ENCODE data around the gene OXCT1. TPM values are rescaled to one million over a fixed set of nuclear protein-coding genes. Genes with fewer than 3 reads are reported as not detected.

The OXCT1 gene
- total and polyA plus RNA-seq, 2 of the 4 experiments (the other 2 are of a cell fraction) = 14.2 to 16.3 TPM

GRCh38 chr5:41776435-41776834, 93.8 kb downstream of the OXCT1 start:
- TF ChIP-seq MAZ (IDR thresholded peaks at IDR 0.05; ENCODE audit: borderline replicate concordance, low read depth, low read length) = no peak
- 0 out of 2 replicates have a peak, but pooled peaks have one; percentile 17 for TF ChIP-seq CEBPB (IDR thresholded peaks at IDR 0.05; ENCODE audit: low read depth, low read length)
- Histone ChIP-seq H3K56ac (ENCODE audit: extremely low read depth, insufficient read depth, low read length) (no peak overlapping the region), H4K8ac (ENCODE audit: low read depth in 2 of 2, low read length in 2 of 2) (no peak overlapping the region), H3K9me3 (ENCODE audit: control insufficient read depth, insufficient read depth, low read length) (no peaks in the 10 kb centered on the region), H3K23ac (ENCODE audit: low read depth, low read length) (no peak overlapping the region), H3K9me1 (ENCODE audit: insufficient read depth, low read length) (peaks cover 4% of the 10 kb centered on the region; the same call in 1 of the 2 replicates), H2AK5ac (ENCODE audit: low read depth, low read length) (no peak overlapping the region), H3K4me2 (ENCODE audit: low read depth, low read length) (0 out of 2 replicates have a peak overlapping the region, but pooled peaks have one; percentile 17), H2BK20ac (ENCODE audit: low read depth, low read length) (no peak overlapping the region), H4K91ac (ENCODE audit: insufficient read depth, low read depth, low read length) (no peak overlapping the region), H3K14ac (replicated peaks; ENCODE audit: low read depth, low read length) (no peak overlapping the region), H4K5ac (ENCODE audit: low read depth, low read length) (no peak overlapping the region), H4K20me1 (ENCODE audit: insufficient read depth, low read length) (no peaks in the 10 kb centered on the region), H3K27me3 (ENCODE audit: control insufficient read depth, insufficient read depth, low read length) (no peaks in the 10 kb centered on the region), H3K79me1 (ENCODE audit: low read depth in 1 of 2, low read length in 2 of 2) (peaks cover 0 to 3% of the 10 kb centered on the region in 2 experiments; a peak in 2 of 4 replicates), H3K4me3 (ENCODE audit: insufficient read depth, low read depth, low read length) (no peak overlapping the region), H2BK15ac (ENCODE audit: low read depth, low read length) (no peak overlapping the region), H3K9ac (ENCODE audit: low read depth, low read length) (no peak overlapping the region; the same call in 1 of the 2 replicates), H2AFZ (replicated peaks; ENCODE audit: low read length, poor library complexity) (no peak overlapping the region), H2BK120ac (ENCODE audit: low read depth, low read length) (no peak overlapping the region), H2BK5ac (ENCODE audit: low read depth, low read length, poor library complexity, severe bottlenecking) (peak overlapping the region; percentile 40), H3K4ac (ENCODE audit: low read depth, low read length) (no peak overlapping the region), H2AK9ac (replicated peaks; ENCODE audit: low read depth, low read length, poor library complexity) (no peak overlapping the region), H3K27ac (ENCODE audit: insufficient read depth, low read length) (no peak overlapping the region; the same call in 1 of the 2 replicates), H3K36me3 (ENCODE audit: control insufficient read depth, insufficient read depth, low read length) (no peaks in the 10 kb centered on the region), H3K4me1 (ENCODE audit: control insufficient read depth, insufficient read depth, low read length) (peaks cover 7% of the 10 kb centered on the region), H3K18ac (ENCODE audit: low read depth, low read length) (no peak overlapping the region; the same call in 1 of the 2 replicates)
- no TSS peak for BruUV-seq (replicated peaks)
- POLR2A ChIA-PET (ENCODE audit: unreplicated experiment) = no interaction called here
- ATAC-seq (ENCODE audit: low read depth) = peak; percentile 75
- intact Hi-C loops (cut with micrococcal nuclease) = no loop called here
- WGBS, 2 experiments (ENCODE audit: extremely low coverage in 2 of 2, insufficient read length in 1 of 2) = 20% methylated on average over 1 of the region's 2 CpGs; no CpG with 5 or more reads in 1 of the 2 experiments
- dilution Hi-C loops (cut with HindIII; ENCODE audit: low sequenced_read_pairs, unreplicated experiment) = no loop called here
- in situ Hi-C loops (cut with MboI; ENCODE audit: low sequenced_read_pairs) = no loop called here
- peak; percentile 76 for DNase-seq
- CTCF ChIA-PET = interaction anchor here (1.0 kb wide), 2 partner anchors 14 to 19 kb away, joined by 3 to 4 read pairs; no protein-coding TSS in a partner anchor
